Mesenteric fat pad (tissue), 1 donor: ENCODE results near the gene ITCH. TPM values are rescaled to one million over a fixed set of nuclear protein-coding genes. Genes with fewer than 3 reads are reported as not detected.
A peak's percentile ranks its signal among the peaks of the same experiment; 100 is the strongest.
"Not testable (repeated sequence)": the region's sequence is repeated elsewhere in the genome, so short reads cannot be mapped to it uniquely, and the experiment has no call there.

Experiments
- DNase-seq: peaks from one replicate; pipeline ENCODE4 v3.0.0-alpha.2; 2020; ENCODE audit warnings: low spot score
- total RNA-seq: library from RNA; stranded (reverse); fragmentation: NEBNext Ultra II Directional; extraction: Animal tissue kit (Norgen Biotek cat#: 25700); gene quantifications from one replicate; pipeline ENCODE4 v1.2.1, GENCODE V29; 2021
- donor health status: DM: yes; HTN: yes; CAD: no.

ITCH gene
- total RNA-seq, 1 donor from 2014 or later: 68.2 TPM

- DNase-seq: not testable (repeated sequence)
Observed at GRCh38 chr20:34497596-34497995, 134.5 kb downstream of the ITCH start.

GRCh38 chr20:34500823-34501222 is 137.8 kb downstream of the ITCH start:
- DNase-seq: no peak

DNA sequence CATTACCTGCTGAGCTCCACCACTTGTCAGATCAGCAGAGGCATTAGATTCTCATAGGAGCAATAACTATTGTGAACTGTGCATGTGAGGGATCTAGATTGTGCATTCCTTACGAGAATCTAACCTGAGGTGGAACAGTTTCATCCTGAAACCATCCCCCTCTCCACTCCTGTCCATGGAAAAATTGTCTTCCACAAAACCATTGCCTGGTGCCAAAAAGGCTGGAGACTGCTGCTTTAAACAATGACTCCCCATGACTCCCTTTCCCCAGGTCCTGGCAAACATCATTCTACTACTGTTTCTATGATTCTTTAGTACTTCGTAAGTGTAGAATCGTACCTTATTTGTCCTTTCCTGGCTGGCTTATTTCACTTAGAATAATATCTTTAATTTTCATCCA is 143.4 kb downstream of the ITCH start:
- no peak for DNase-seq

DNA sequence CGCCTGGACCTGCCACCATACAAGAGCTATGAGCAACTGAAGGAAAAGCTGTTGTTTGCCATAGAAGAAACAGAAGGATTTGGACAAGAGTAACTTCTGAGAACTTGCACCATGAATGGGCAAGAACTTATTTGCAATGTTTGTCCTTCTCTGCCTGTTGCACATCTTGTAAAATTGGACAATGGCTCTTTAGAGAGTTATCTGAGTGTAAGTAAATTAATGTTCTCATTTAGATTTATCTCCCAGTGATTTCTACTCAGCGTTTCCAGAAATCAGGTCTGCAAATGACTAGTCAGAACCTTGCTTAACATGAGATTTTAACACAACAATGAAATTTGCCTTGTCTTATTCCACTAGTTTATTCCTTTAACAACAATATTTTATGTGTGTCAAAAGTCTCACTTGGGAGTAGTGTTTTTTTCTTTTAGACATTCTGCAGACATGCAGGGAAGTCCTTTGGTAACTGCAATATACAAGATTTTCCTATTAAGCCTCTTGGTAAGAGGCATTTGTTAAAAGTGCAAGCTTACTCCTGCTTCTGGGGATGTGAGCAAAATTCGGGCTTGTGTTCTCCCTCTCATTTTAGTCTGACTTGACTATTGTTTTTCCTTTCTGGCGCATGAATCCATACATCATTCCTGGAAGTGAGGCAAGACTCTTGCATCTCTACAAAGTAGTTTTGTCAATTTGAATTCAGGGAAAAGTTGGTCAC is 144.8 kb downstream of the ITCH start:
- DNase-seq: no peak

GRCh38 chr20:34510575-34510974 is 147.5 kb downstream of the ITCH start:
- DNase-seq: no peak

- DNase-seq: no peak
Observed at GRCh38 chr20:34511891-34512265, 148.8 kb downstream of the ITCH start.

DNA sequence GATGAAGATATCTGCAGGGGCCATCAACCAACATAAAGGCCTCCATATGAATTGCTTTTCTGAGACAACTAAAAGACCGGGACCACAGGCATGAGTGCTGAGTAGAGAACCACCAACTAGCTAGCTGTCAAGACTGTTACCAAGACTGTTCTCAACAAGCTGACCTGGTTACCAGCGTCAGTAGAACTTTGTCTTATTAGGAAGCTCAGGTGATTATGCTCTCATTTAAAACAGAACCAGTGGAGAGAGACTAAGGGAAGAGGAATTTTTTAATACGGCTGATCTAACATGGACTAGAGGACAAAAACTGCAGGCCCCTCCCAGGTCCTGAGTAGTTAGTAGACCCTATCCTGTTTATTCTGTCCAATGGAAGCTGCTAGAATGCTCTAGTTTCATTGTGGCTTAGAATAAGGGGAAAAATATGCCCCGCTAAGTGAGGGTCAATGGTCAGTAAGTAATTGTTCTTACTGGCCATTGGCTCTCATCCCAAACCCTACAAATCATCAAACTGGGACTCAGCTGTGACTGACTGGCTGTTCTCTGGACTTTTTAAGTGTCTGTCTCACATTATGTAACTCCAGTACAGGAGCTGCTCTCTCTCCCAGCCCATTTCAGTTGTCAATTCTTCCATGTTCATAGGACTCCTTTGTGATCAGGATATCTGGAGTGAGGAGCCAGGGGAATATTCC is 149.3 kb downstream of the ITCH start:
- no peak for DNase-seq

DNA sequence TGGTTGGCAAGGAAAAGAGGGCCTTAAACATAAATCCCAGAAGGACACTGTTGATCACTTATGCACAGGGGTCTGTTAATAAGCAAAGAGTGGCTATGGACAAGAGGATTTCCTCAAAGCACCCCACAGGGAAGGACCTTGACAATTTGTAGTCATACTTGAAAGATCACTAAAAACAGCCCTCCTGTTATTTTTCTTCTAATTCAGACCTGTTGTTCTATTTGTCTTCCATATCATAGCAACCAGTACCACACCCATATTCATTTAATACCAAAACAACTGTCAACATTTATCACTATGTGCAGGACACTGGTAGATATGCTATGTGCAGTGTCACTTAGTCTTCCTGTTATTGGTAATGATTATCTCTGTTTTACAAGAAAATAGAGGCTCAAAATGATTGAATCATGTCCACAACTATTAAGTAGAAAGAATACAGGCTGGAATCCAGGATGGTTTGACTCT is 149.9 kb downstream of the ITCH start:
- no peak for DNase-seq

DNA sequence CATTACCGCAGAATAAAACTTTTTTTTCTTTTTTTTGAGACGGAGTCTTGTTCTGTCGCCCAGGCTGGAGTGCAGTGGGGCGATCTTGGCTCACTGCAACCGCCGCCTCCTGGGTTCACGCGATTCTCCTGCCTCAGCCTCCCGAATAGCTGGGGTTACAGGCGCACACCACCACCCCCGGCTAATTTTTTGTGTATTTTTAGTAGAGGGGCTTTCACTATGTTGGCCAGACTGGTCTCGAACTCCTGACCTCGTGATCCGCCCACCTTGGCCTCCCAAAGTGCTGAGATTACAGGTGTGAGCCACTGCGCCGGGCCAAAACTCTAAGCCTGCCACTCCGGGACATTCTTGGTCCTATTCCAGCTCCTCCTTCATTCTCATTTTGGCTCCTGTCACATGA is 151.0 kb downstream of the ITCH start:
- DNase-seq: not testable (repeated sequence)

DNA sequence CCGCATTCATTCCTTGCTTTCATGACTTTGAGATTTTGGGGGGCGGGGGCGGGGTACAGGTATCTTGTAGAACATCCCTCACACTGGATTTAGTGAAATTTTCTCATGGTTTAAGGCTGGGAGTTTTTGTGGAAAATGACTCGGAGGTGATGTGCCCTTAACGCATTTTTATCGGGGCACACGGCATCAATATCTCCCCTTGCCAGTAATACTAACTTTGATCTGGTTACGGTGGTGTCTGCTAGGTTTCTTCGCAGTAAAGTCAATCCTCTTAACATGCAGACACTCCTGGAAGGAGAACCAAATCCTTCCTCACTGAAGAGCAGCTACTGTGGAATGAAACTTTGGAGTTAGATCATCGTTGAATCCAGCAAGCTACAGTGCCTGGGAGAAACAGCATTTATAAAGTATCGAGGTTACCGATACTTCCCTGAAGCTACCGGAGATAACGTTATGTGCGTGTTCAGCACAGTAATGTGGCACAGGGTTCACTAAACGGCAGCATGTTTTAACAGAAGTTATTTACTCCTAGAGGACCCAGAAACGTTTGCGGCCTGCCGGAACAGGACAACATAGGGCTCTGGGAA is 151.9 kb downstream of the ITCH start:
- DNase-seq: no peak

- no peak for DNase-seq
Observed at GRCh38 chr20:34515484-34516246, 152.6 kb downstream of the ITCH start.

DNA sequence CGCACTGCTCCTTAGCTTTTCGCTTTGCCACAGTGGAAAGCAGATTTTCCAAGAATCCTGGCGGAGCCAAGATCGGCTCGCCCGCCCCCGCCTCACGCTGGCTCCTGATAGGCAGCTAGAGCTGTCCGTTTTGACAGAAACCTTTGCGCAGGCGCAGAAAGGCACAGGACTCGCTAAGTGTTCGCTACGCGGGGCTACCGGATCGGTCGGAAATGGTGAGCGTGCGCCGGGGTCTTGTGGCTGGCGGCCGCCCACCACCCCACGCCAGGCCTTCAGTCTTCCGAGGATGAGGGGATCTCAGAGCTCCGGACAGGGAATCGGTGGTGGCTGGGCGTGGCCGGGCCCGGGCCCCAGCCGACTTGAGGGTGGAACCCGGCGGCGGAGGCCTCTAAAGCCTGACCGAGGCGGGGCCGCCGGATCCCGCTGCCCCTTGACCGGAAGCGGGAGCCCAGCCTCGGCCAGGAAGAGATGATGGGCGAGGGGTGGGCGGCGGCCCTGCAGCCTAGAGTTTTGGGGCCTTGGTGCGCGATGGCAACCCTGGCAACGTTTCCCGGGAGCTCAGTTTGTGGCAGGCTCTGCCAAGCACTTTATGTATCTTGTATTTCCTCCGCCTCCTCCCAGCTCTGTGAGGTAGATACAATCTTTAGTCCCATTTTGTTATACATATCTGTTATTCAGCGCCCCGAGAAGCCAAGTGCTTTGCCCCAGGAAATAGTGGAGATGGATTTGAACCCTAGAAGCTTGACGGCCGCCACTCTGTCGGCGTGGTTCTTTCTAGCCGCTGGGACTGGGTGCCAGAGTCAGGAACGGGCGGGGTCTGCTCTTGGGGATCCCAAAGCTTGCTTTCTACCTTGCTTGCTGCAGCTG is 153.4 kb downstream of the ITCH start, which contains the start of gene DYNLRB1:
Gene DYNLRB1, plus strand, starts transcription at position 176 of the 867 bp plus-strand sequence. Its CDS starts 37 bp downstream, at position 213.
- DNase-seq: peak; percentile 99

DNA sequence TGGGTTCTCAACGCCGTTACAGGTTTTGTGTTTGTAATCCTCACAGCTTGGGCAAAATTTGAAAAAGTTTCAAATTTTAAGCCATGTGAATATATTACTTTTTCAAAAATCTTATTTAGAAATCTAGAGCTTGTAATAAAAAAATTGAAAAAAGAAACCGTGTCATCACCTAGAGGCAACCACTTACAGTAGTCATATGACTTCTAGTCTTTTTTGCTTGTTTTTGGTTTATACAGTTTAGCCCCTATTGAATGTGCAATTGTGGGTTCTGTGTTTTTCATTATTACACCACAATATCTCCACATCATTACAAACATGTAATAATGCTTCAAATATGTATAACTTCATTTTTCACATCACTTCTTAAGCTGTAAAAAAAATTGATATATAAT is 154.0 kb downstream of the ITCH start:
- no peak for DNase-seq

DNA sequence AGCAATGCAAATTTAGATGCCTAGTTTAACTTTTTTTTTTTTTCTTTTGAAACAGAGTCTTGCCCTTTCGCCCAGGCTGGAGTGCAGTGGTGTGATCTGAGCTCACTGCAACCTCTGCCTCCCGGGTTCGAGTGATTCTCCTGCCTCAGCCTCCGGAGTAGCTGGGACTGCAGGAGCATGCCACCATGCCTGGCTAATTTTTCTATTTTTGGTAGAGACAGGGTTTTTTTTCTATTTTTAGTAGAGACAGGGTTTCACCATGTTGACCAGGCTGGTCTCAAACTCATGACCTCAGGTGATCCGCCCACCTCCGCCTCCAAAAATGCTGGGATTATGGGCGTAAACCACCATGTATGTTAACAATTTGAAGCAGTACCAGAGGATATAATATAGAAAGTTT is 155.8 kb downstream of the ITCH start:
- DNase-seq: not testable (repeated sequence)

GRCh38 chr20:34519841-34520240 is 156.8 kb downstream of the ITCH start:
- DNase-seq: not testable (repeated sequence)

- no peak for DNase-seq
Observed at GRCh38 chr20:34522969-34523871, 160.1 kb downstream of the ITCH start.

DNA sequence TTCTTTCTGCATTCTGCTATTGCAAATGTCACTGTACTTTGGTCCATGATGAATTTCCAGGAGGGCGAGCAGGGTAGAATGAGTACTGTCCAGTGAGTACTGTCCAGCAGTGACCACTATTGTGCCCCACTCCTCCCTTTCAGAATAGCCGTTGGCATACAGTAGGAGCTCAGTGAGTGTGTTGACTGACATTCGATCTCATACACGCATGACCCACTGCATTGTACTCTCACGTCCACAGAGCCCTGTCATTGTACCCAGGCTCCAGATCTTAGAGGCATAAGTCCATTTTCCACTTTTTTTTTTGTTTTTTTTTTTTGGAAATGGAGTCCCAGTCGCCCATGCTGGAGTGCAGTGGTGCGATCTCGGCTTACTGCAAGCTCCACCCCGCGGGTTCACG is 161.4 kb downstream of the ITCH start:
- DNase-seq: no peak

- no peak for DNase-seq
Observed at GRCh38 chr20:34525342-34525708, 162.3 kb downstream of the ITCH start.

DNA sequence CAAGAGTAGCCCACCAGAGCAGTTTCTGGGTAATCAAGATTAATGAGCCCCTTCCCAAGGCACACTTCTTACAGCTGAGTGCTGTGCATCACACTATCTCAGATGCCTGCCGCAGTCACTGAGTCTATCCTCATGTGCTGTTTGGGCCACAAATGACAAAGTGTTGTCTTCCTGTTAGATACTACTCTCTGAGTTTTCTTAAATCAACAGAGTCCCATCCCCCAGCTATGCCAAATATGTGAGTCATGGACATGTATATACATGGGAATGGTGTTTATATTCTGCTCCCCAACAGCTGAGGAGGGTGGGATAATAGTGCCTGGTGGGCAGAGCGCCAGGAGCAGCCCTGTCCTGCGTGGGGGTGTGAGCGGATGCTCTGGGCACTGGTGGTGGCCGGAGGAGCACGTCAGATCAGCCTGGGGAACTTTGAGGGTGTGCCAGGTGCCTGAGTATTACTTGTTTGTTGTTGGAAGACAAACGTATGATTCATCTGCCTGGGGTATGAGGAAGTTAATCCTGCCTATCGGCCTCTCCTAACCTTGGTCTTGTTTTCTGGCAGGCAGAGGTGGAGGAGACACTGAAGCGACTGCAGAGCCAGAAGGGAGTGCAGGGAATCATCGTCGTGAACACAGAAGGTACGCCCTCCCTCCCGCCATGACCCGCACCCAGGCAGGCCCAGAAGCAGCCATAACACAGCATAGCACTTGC is 162.8 kb downstream of the ITCH start:
- DNase-seq: peak; percentile 88
